ENCODE data around the gene TIE1. TPM values are rescaled to one million over a fixed set of nuclear protein-coding genes. Genes with fewer than 3 reads are reported as not detected.

TIE1 gene
- total and polyA plus RNA-seq, 9 of the 15 experiments (the other 6 are each of a cell fraction or from before 2014, with no cell fraction given): 0.07 to 0.49 (median 0.14) TPM; not detected in 4

GRCh38 chr1:43370564-43370963 is 69.8 kb downstream of the TIE1 start:
- ATAC-seq (no peak), FAIRE-seq (no peak), DNase-seq (ENCODE audit: extremely low read depth in 1 of 4, low spot score in 3 of 4) (no peak)
- H3K9me3 ChIP-seq (replicated peaks; ENCODE audit: control insufficient read depth, insufficient read depth, low read depth, low read length): no peaks in the 10 kb centered on the region
- H3K9ac ChIP-seq (ENCODE audit: insufficient read depth in 1 of 2, low read depth in 2 of 2, low read length in 2 of 2): no peak overlapping the region
- no peaks in the 10 kb centered on the region for H3K27me3 ChIP-seq (ENCODE audit: control insufficient read depth in 2 of 2, insufficient read depth in 2 of 2, low read length in 2 of 2)
- H3K4me3 ChIP-seq: no peak overlapping the region
- H4K20me1 ChIP-seq (replicated peaks; ENCODE audit: control insufficient read depth, insufficient read depth, low read length): peaks cover 3% of the 10 kb centered on the region
- intact Hi-C loops (cut with micrococcal nuclease) (no loop called here), in situ Hi-C loops (cut with MboI) (no loop called here)
- peaks cover 33% of the 10 kb centered on the region for H3K79me2 ChIP-seq (ENCODE audit: control insufficient read depth, insufficient read depth, low read length)
- no TSS peak for BruUV-seq (replicated peaks)
- ChIA-PET CTCF (ENCODE audit: low intra/inter-chr PET ratio) (no interaction called here), POLR2A (interaction anchor here (0.6 to 3.4 kb wide), 5 partner anchors 8 to 64 kb away, joined by 3 to 20 read pairs (median 3); partner anchors contain the start of genes MED8 and SZT2)
- 20% methylated on average over 4 of the region's 4 CpGs for WGBS (ENCODE audit: insufficient coverage, low coverage, missing lambda C conversion rate)
- H3K36me3 ChIP-seq (ENCODE audit: control insufficient read depth, insufficient read depth, low read length): peaks cover 4% of the 10 kb centered on the region
- peaks cover 33 to 38% of the 10 kb centered on the region in 2 experiments for H3K4me1 ChIP-seq (replicated peaks in 1 of 2; ENCODE audit: control insufficient read depth in 2 of 2, insufficient read depth in 2 of 2, low read length in 2 of 2)
- H3K27ac ChIP-seq (ENCODE audit: extremely low read depth, low read depth, low read length): no peak overlapping the region
- H3K9me1 ChIP-seq (ENCODE audit: control insufficient read depth, insufficient read depth, low read length): peaks cover 6% of the 10 kb centered on the region
- no peak overlapping the region for H3K4me2 ChIP-seq (ENCODE audit: insufficient read depth, low read length)
- H2AFZ ChIP-seq (ENCODE audit: low read depth, low read length): no peak overlapping the region
- TF ChIP-seq YBX1 (IDR thresholded peaks at IDR 0.05): no peak
- TF ChIP-seq PKNOX1 (IDR thresholded peaks at IDR 0.05): peak; percentile 24; the same call in 1 of the 2 replicates
- TF ChIP-seq EZH2 (IDR thresholded peaks at IDR 0.05; ENCODE audit: borderline replicate concordance, low read depth, low read length): no peak
- TF ChIP-seq, protein P1, sequence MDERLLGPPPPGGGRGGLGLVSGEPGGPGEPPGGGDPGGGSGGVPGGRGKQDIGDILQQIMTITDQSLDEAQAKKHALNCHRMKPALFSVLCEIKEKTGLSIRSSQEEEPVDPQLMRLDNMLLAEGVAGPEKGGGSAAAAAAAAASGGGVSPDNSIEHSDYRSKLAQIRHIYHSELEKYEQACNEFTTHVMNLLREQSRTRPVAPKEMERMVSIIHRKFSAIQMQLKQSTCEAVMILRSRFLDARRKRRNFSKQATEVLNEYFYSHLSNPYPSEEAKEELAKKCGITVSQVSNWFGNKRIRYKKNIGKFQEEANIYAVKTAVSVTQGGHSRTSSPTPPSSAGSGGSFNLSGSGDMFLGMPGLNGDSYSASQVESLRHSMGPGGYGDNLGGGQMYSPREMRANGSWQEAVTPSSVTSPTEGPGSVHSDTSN (CRISPR knock-in tag; IDR thresholded peaks at IDR 0.05; ENCODE audit: low read depth): no peak
- TF ChIP-seq, protein P1 (tag; conservative IDR thresholded peaks at IDR 0.05; ENCODE audit: low read depth): 0 out of 2 replicates have a peak, but pooled peaks have one; percentile 20
- TF ChIP-seq TOE1 (IDR thresholded peaks at IDR 0.05; ENCODE audit: borderline replicate concordance): no peak
- TF ChIP-seq TOE1 (CRISPR knock-in tag; IDR thresholded peaks at IDR 0.05; ENCODE audit: borderline replicate concordance, low read depth): no peak
- no peak for TF ChIP-seq MYBL2 (IDR thresholded peaks at IDR 0.05; ENCODE audit: low read depth)
- no peak for TF ChIP-seq MYBL2 (CRISPR knock-in tag; IDR thresholded peaks at IDR 0.05; ENCODE audit: borderline replicate concordance)
- TF ChIP-seq, protein P2, sequence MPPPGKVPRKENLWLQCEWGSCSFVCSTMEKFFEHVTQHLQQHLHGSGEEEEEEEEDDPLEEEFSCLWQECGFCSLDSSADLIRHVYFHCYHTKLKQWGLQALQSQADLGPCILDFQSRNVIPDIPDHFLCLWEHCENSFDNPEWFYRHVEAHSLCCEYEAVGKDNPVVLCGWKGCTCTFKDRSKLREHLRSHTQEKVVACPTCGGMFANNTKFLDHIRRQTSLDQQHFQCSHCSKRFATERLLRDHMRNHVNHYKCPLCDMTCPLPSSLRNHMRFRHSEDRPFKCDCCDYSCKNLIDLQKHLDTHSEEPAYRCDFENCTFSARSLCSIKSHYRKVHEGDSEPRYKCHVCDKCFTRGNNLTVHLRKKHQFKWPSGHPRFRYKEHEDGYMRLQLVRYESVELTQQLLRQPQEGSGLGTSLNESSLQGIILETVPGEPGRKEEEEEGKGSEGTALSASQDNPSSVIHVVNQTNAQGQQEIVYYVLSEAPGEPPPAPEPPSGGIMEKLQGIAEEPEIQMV (tag; conservative IDR thresholded peaks at IDR 0.05; ENCODE audit: low read depth): no peak
- no peak for TF ChIP-seq ARID3A (IDR thresholded peaks at IDR 0.05; ENCODE audit: borderline replicate concordance, low read depth, low read length)
- no peak for TF ChIP-seq SIRT6 (IDR thresholded peaks at IDR 0.05; ENCODE audit: low read depth, low read length)
- no peak for TF ChIP-seq CCAR2 (IDR thresholded peaks at IDR 0.05; ENCODE audit: low read depth, low read length)
- TF ChIP-seq MLLT1 (IDR thresholded peaks at IDR 0.05): no peak
